CD4-positive, alpha-beta T cell treated with Interleukin-15 for 4 hours (primary cell): ENCODE results near the gene SLC28A2.
"Not testable (repeated sequence)": the region's sequence is repeated elsewhere in the genome, so short reads cannot be mapped to it uniquely, and the experiment has no call there.

Source experiments
- DNase-seq: peaks from one replicate; pipeline ENCODE4 v3.0.0-alpha.2; 2020; ENCODE audit warnings: low spot score

The SLC28A2 gene

GRCh38 chr15:45251888-45252287, at the start of gene SLC28A2:
TSS of gene SLC28A2 (plus strand) at chr15:45252234. CDS start at chr15:45253216, 982 bp downstream.
- no peak for DNase-seq

- no peak for DNase-seq
Measured at GRCh38 chr15:45203182-45203581, 48.9 kb upstream of the SLC28A2 start.

- peak; percentile 58 for DNase-seq
Measured at GRCh38 chr15:45205192-45205591, 46.8 kb upstream of the SLC28A2 start.

GRCh38 chr15:45212493-45212892, 39.5 kb upstream of the SLC28A2 start:
- DNase-seq = no peak

- no peak for DNase-seq
Measured at GRCh38 chr15:45221053-45221599, 30.9 kb upstream of the SLC28A2 start.

GRCh38 chr15:45221967-45222366, 30.1 kb upstream of the SLC28A2 start:
- no peak for DNase-seq

- DNase-seq = no peak
Measured at GRCh38 chr15:45224621-45225217, 27.3 kb upstream of the SLC28A2 start.

GRCh38 chr15:45225506-45226273, 26.3 kb upstream of the SLC28A2 start:
- no peak for DNase-seq

- no peak for DNase-seq
Measured at GRCh38 chr15:45228931-45229330, 23.1 kb upstream of the SLC28A2 start.

- no peak for DNase-seq
Measured at GRCh38 chr15:45230245-45230965, 21.6 kb upstream of the SLC28A2 start.

- DNase-seq = no peak
Measured at GRCh38 chr15:45231132-45231531, 20.9 kb upstream of the SLC28A2 start.

GRCh38 chr15:45231864-45232562, 20.0 kb upstream of the SLC28A2 start:
- no peak for DNase-seq

- DNase-seq = no peak
Measured at GRCh38 chr15:45234562-45235235, 17.3 kb upstream of the SLC28A2 start.

GRCh38 chr15:45236806-45237205, 15.2 kb upstream of the SLC28A2 start:
- DNase-seq = not testable (repeated sequence)

- no peak for DNase-seq
Measured at GRCh38 chr15:45242289-45242688, 9.7 kb upstream of the SLC28A2 start.

- no peak for DNase-seq
Measured at GRCh38 chr15:45249125-45249780, 2.8 kb upstream of the SLC28A2 start.

- DNase-seq = no peak
Measured at GRCh38 chr15:45253330-45253729, 1.3 kb downstream of the SLC28A2 start.

GRCh38 chr15:45254405-45254804, 2.4 kb downstream of the SLC28A2 start:
- DNase-seq = no peak

- DNase-seq = not testable (repeated sequence)
Measured at GRCh38 chr15:45254824-45255223, 2.8 kb downstream of the SLC28A2 start.

- no peak for DNase-seq
Measured at GRCh38 chr15:45259796-45260195, 7.8 kb downstream of the SLC28A2 start.

- DNase-seq = no peak
Measured at GRCh38 chr15:45262906-45263461, 10.9 kb downstream of the SLC28A2 start.
